ENCODE data around the gene CAPN15.
A peak's percentile ranks its signal among the peaks of the same experiment; 100 is the strongest.

Gene CAPN15

GRCh38 chr16:543301-544164, 16.0 kb downstream of the CAPN15 start:
- peaks cover 96 to 100% (median 98%) of the 10 kb centered on the region in 11 experiments for H4K20me1 ChIP-seq
- no peaks in the 10 kb centered on the region for H3K9me3 ChIP-seq (replicated peaks in 1 of 11)
- peaks cover 28 to 74% (median 51%) of the 10 kb centered on the region in 11 experiments for H3K36me3 ChIP-seq
- H3K27ac ChIP-seq, result peak overlapping the region in 4 of 11 experiments; percentile 22 to 48 (median 34); a peak in 3 of 22 replicates
- H3K4me2 ChIP-seq, result peak overlapping the region in 10 of 11 experiments; percentile 3 to 72 (median 69); a peak in 17 of 22 replicates
- no peaks in the 10 kb centered on the region for H3K27me3 ChIP-seq
- TF ChIP-seq Cebpa-rat (IDR thresholded peaks at IDR 0.05), result no peak
- peak overlapping the region in 8 of 11 experiments; percentile 6 to 64 (median 41); a peak in 11 of 22 replicates for H3K9ac ChIP-seq
- no peak overlapping the region for H3K4me3 ChIP-seq
- peaks cover 22 to 57% (median 51%) of the 10 kb centered on the region in 10 experiments for H3K4me1 ChIP-seq

- no peak for TF ChIP-seq Cebpa-rat (IDR thresholded peaks at IDR 0.05)
- Histone ChIP-seq H3K36me3 (peaks cover 32 to 73% (median 47%) of the 10 kb centered on the region in 11 experiments), H3K9me3 (replicated peaks in 1 of 11) (no peaks in the 10 kb centered on the region), H3K4me2 (peak overlapping the region in 7 of 11 experiments; percentile 68 to 72 (median 71); a peak in 14 of 22 replicates), H4K20me1 (peaks cover 91 to 99% (median 95%) of the 10 kb centered on the region in 11 experiments), H3K27ac (peak overlapping the region in 1 of 11 experiments; percentile 32; a peak in 1 of 22 replicates), H3K4me3 (no peak overlapping the region), H3K4me1 (peaks cover 24 to 61% (median 53%) of the 10 kb centered on the region in 10 experiments), H3K27me3 (no peaks in the 10 kb centered on the region), H3K9ac (peak overlapping the region in 7 of 11 experiments; percentile 28 to 64 (median 42); a peak in 6 of 22 replicates)
Measured at GRCh38 chr16:544517-544916, 17.0 kb downstream of the CAPN15 start.

GRCh38 chr16:546909-547770, 19.6 kb downstream of the CAPN15 start:
- peaks cover 65 to 99% (median 92%) of the 10 kb centered on the region in 11 experiments for H4K20me1 ChIP-seq
- no peaks in the 10 kb centered on the region for H3K9me3 ChIP-seq (replicated peaks in 1 of 11)
- peaks cover 39 to 74% (median 48%) of the 10 kb centered on the region in 11 experiments for H3K36me3 ChIP-seq
- peak overlapping the region in 8 of 11 experiments; percentile 38 to 63 (median 57); a peak in 16 of 22 replicates for H3K27ac ChIP-seq
- TF ChIP-seq Cebpa-rat (IDR thresholded peaks at IDR 0.05), result no peak
- peak overlapping the region in 10 of 11 experiments; percentile 21 to 62 (median 54); a peak in 13 of 22 replicates for H3K9ac ChIP-seq
- peaks cover 24 to 58% (median 53%) of the 10 kb centered on the region in 10 experiments for H3K4me1 ChIP-seq
- H3K4me3 ChIP-seq, result peak overlapping the region in 6 of 10 experiments; percentile 12 to 53 (median 32); a peak in 10 of 20 replicates
- H3K27me3 ChIP-seq, result no peaks in the 10 kb centered on the region
- H3K4me2 ChIP-seq, result peak overlapping the region; percentile 71 to 88 (median 83)

- Histone ChIP-seq H4K20me1 (peaks cover 50 to 93% (median 81%) of the 10 kb centered on the region in 11 experiments), H3K9me3 (replicated peaks in 1 of 11) (no peaks in the 10 kb centered on the region), H3K4me1 (peaks cover 24 to 46% (median 43%) of the 10 kb centered on the region in 10 experiments), H3K4me2 (peak overlapping the region in 9 of 11 experiments; percentile 71 to 88 (median 83); a peak in 17 of 22 replicates), H3K9ac (peak overlapping the region in 8 of 11 experiments; percentile 26 to 62 (median 56); a peak in 11 of 22 replicates), H3K4me3 (no peak overlapping the region), H3K27me3 (no peaks in the 10 kb centered on the region), H3K36me3 (peaks cover 42 to 69% (median 52%) of the 10 kb centered on the region in 11 experiments), H3K27ac (peak overlapping the region in 2 of 11 experiments; percentile 5 to 63; a peak in 1 of 22 replicates)
- TF ChIP-seq Cebpa-rat (IDR thresholded peaks at IDR 0.05), result no peak
Measured at GRCh38 chr16:548586-548985, 21.1 kb downstream of the CAPN15 start.

DNA sequence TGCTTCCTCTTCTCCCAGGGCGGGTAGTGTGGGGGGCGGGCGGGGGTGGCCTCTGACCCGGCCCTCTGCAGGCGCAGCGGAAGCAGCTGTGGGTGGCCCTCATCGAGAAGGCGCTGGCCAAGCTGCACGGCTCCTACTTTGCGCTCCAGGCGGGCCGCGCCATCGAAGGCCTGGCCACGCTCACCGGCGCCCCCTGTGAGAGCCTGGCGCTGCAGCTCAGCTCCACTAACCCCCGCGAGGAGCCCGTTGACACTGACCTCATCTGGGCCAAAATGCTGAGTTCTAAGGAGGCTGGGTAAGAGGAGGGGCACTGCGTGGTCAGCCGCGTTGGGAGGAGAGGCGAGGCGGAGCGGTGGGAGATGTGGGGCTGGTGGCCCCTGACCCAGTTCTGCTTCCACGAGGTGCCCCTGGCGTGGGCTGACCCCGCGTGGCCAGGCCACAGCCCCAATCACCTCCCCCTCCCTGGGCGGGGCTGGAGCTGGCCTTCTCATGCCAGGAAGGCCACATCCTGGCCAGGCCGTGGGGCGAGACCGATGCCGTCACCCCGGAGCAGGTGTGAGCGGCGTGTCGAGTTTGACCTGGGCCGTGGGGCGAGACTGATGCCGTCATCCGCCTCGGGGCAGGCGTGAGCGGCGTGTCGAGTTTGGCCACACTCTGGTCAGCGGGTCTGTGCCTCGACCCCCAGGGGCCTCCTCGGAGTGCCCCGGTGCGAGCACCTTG, 22.2 kb downstream of the CAPN15 start:
- no peak overlapping the region for H3K9ac ChIP-seq
- H3K27me3 ChIP-seq, result no peaks in the 10 kb centered on the region
- TF ChIP-seq Cebpa-rat (IDR thresholded peaks at IDR 0.05), result no peak
- H3K9me3 ChIP-seq (replicated peaks in 1 of 11), result no peaks in the 10 kb centered on the region
- H3K4me3 ChIP-seq, result no peak overlapping the region
- H3K27ac ChIP-seq, result no peak overlapping the region
- H3K4me2 ChIP-seq, result no peak overlapping the region
- peaks cover 41 to 94% (median 80%) of the 10 kb centered on the region in 11 experiments for H4K20me1 ChIP-seq
- peaks cover 42 to 72% (median 59%) of the 10 kb centered on the region in 11 experiments for H3K36me3 ChIP-seq
- H3K4me1 ChIP-seq, result peaks cover 24 to 47% (median 41%) of the 10 kb centered on the region in 10 experiments

- H3K27ac ChIP-seq, result no peak overlapping the region
- H3K9ac ChIP-seq, result no peak overlapping the region
- H3K36me3 ChIP-seq, result peaks cover 42 to 66% (median 60%) of the 10 kb centered on the region in 11 experiments
Measured at GRCh38 chr16:551210-551609, 23.7 kb downstream of the CAPN15 start.

DNA sequence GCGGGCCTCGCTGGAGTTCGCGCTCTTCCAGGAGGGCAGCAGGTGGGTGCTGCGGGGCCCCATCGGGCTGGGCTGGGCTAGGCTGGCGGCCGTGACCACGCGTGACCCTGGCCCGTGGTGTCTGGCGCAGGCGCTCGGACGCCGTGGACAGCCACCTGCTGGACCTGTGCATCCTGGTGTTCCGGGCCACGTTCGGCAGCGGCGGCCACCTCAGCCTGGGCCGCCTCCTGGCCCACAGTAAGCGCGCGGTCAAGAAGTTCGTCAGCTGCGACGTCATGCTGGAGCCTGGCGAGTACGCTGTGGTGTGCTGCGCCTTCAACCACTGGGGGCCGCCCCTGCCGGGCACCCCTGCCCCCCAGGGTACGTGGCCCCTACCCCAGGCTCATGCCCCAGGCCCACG, 24.7 kb downstream of the CAPN15 start:
- Histone ChIP-seq H3K4me2 (no peak overlapping the region), H3K9ac (no peak overlapping the region), H3K27ac (no peak overlapping the region), H3K4me3 (no peak overlapping the region), H3K36me3 (peaks cover 42 to 66% (median 58%) of the 10 kb centered on the region in 11 experiments), H3K27me3 (no peaks in the 10 kb centered on the region), H3K9me3 (replicated peaks in 1 of 11) (no peaks in the 10 kb centered on the region), H3K4me1 (peaks cover 14 to 50% (median 38%) of the 10 kb centered on the region in 10 experiments), H4K20me1 (peaks cover 18 to 92% (median 72%) of the 10 kb centered on the region in 11 experiments)
- no peak for TF ChIP-seq Cebpa-rat (IDR thresholded peaks at IDR 0.05)

More at GRCh38 chr16:551210-551609, 23.7 kb downstream of the CAPN15 start:
- Histone ChIP-seq H3K4me2 (no peak overlapping the region), H3K4me1 (peaks cover 22 to 52% (median 41%) of the 10 kb centered on the region in 10 experiments), H3K27me3 (no peaks in the 10 kb centered on the region), H4K20me1 (peaks cover 26 to 92% (median 73%) of the 10 kb centered on the region in 11 experiments), H3K9me3 (replicated peaks in 1 of 11) (no peaks in the 10 kb centered on the region), H3K4me3 (no peak overlapping the region)
- no peak for TF ChIP-seq Cebpa-rat (IDR thresholded peaks at IDR 0.05)
